22Rv1 (cell line): ENCODE data around the gene LINGO3.

Experiments used
- CTCF ChIP-seq: fragments of 450-650 bp; IDR thresholded peaks from 2 replicates; pipeline ENCODE4 v1.5.1; 2017; ENCODE audit warnings: mild to moderate bottlenecking
- ZFX ChIP-seq: fragments of 450-650 bp; IDR thresholded peaks from 2 replicates; pipeline ENCODE4 v1.6.1; 2017; ENCODE audit warnings: antibody characterized with exemption, borderline replicate concordance

GRCh38 chr19:2282062-2282861 is 25.7 kb downstream of the LINGO3 start, which contains the start of gene PEAK3:
- TF ChIP-seq ZFX (no peak), CTCF (no peak)
